GM12875 (cell line): ENCODE data around the gene STEAP1B.

Source experiments
- H3K4me3 ChIP-seq: one replicate; pipeline ENCODE4 v1.5.1; 2011; ENCODE audit warnings: low read depth, low read length, control low read depth
- CTCF ChIP-seq: IDR thresholded peaks from 2 replicates; pipeline ENCODE4 v1.5.1; 2011; ENCODE audit warnings: low read depth, mild to moderate bottlenecking, control low read depth, inconsistent platforms, low read length, moderate library complexity, borderline replicate concordance; ENCODE audit not compliant: insufficient read depth

Gene STEAP1B

GRCh38 chr7:22400150-22400814 lies 99.7 kb downstream of the STEAP1B start:
- no peak for TF ChIP-seq CTCF
- H3K4me3 ChIP-seq, result no peak overlapping the region

GRCh38 chr7:22399546-22399945 lies 100.4 kb downstream of the STEAP1B start:
- no peak for TF ChIP-seq CTCF
- no peak overlapping the region for H3K4me3 ChIP-seq

- no peak overlapping the region for H3K4me3 ChIP-seq
- TF ChIP-seq CTCF, result no peak
Observed at GRCh38 chr7:22399091-22399490, 100.9 kb downstream of the STEAP1B start.

GRCh38 chr7:22397981-22398380 lies 102.0 kb downstream of the STEAP1B start:
- no peak overlapping the region for H3K4me3 ChIP-seq
- no peak for TF ChIP-seq CTCF

- no peak overlapping the region for H3K4me3 ChIP-seq
- TF ChIP-seq CTCF, result no peak
Observed at GRCh38 chr7:22395222-22395621, 104.8 kb downstream of the STEAP1B start.

GRCh38 chr7:22394739-22395138 lies 105.2 kb downstream of the STEAP1B start:
- no peak overlapping the region for H3K4me3 ChIP-seq
- no peak for TF ChIP-seq CTCF

GRCh38 chr7:22393913-22394729 lies 105.9 kb downstream of the STEAP1B start:
- TF ChIP-seq CTCF, result no peak

More at GRCh38 chr7:22393913-22394729, 105.9 kb downstream of the STEAP1B start:
- H3K4me3 ChIP-seq, result no peak overlapping the region
